ENCODE data around the gene ZNF189. TPM values are rescaled to one million over a fixed set of nuclear protein-coding genes. Genes with fewer than 3 reads are reported as not detected.

Gene ZNF189
- 11.1 and 15.1 TPM in 2 replicates for total RNA-seq (2014; rRNA removed; shearing (Covaris generic))

DNA sequence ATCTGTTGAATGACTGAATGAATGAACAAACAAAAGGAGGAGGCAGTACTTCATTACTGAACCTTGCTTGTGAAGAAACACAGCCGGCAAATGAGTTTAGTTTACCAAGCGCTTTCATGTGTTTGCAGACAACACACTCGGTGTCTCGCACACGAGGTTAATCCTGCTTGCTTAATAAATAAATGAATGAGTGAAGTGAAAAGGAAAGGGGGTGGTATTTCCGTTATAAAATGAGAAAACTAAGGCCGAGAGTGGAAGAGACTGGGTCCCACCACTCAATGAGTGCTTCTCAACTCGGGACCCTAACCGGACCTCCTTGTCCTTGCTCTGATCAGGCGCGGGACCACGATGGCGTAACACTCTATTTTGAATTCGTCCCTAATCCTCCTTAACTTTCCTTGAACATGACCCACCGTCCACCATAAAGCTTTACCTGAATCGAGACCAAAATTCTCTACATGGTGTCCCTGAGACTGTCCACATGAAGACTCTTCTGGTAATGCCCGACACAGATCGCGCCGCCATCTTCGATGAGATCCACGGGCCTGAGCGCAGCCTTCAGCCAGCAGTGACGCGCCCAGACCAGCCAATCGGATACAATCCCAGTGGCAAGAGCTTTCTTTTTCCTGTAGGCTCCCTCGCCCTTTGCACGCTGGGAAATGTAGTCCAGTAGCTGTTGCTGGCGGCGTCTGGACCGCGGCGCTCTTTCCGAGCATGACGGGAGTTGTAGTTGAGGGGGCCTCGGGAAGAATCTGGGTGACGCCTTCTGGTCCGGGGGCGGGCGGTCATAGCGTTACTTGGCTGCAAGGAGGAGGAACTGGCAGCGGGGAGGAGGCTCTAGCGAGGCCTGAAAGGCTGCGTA, at the start of gene ZNF189, which contains the start of gene MRPL50:
Gene ZNF189 (plus strand): TSS at position 784 of the 862 bp plus-strand sequence. CDS start 306 bp downstream, outside the sequence.
Gene MRPL50 (minus strand): TSS at position 551 of the 862 bp plus-strand sequence. CDS start 26 bp downstream, at position 525.
- peak; percentile 99 for DNase-seq (ENCODE audit: low read depth)

DNA sequence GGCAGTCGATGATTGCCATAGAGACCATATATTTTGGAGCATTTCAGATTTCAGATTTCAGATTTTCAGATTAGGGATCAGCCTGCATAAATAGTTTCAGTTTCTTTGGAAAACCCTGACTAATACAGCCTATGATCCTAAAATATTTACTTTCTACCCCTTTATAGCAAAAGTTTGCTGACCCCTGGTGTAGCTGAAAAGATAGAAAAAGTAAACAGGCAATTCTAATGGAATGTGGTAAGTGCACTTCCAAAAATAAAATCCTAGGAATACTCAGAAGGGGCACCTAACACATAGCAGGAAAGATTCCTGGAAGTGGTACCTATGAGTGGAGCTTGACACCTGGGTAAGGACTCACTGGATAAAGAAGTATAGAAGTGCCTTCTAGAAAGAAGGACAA, 48.4 kb upstream of the ZNF189 start:
- no peak for DNase-seq (ENCODE audit: low read depth)

DNA sequence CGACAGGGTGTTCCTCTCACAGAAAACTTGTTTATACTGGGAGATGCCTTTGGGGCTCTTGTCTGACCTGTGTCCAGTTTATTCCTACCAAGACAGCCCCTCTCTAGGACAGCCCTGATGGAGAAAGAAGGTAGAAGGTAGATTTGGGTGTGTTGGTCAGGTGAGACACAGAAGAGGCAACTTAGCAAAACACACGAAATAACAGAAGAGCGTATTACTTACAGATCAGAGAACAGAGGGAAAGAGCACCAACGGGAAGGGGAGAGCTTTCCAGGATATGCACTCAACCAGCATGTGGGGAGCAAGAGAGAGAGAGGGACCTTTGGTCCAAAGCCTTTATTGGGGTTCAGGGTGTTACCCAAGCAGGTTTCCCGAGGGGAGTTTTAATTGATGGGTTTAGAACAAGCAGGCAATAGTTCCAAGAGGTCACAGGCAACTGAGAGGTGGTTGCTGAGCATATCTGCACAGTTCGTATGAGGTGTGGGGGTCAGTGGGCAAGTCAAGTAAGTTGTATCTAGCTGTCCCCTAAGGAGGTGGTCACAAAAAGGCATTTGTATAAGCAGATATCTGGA, 45.7 kb upstream of the ZNF189 start:
- DNase-seq (ENCODE audit: low read depth) = no peak

DNA sequence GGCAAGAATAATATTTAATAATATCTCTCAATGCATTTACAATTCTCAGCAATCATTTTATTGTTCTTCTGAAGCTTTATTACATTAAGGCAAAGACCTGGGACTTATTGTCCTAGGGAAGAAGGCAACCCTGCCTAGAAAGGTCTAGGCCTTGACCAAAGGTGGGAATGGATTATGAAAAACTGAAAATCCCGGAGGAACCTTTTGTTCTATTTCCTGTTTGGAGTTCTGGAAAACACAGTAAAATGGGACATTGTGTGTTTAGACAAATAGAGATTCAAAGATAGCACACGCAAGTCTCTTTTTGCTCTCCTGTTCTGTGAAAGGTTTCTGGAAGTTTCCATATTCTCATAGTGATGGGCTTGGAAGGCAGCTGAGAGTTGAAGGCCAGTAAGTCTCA, 45.0 kb upstream of the ZNF189 start:
- DNase-seq (ENCODE audit: low read depth) = no peak

DNA sequence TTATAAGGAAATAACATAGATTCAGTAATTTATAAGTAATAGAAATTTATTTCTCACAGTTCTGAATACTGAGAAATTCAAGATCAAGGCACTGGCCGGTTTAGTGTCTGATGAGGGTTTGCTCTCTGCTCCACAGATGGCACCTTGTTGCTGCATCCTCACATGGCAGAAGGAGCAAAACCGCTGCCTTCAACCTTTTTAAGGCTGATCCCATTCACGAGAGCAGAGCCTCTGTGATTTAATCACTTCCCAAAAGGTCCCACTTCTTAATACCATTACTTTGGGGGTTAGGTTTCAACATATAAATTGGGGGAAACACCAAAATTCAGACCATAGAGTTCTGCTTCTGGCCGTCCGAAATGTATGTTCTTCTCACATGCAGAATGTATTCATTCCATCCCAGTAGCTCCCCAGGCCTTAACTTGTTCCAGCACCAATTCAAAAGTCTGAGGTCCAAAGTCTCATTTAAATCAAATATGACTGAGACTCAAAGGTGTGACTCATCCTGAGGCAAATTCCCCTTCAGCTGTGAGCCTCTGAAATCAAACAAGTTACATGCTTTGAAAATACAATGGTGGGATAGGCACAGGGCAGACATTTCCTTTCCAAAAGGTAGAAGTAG, 44.4 kb upstream of the ZNF189 start:
- peak; percentile 3 for DNase-seq (ENCODE audit: low read depth)

DNA sequence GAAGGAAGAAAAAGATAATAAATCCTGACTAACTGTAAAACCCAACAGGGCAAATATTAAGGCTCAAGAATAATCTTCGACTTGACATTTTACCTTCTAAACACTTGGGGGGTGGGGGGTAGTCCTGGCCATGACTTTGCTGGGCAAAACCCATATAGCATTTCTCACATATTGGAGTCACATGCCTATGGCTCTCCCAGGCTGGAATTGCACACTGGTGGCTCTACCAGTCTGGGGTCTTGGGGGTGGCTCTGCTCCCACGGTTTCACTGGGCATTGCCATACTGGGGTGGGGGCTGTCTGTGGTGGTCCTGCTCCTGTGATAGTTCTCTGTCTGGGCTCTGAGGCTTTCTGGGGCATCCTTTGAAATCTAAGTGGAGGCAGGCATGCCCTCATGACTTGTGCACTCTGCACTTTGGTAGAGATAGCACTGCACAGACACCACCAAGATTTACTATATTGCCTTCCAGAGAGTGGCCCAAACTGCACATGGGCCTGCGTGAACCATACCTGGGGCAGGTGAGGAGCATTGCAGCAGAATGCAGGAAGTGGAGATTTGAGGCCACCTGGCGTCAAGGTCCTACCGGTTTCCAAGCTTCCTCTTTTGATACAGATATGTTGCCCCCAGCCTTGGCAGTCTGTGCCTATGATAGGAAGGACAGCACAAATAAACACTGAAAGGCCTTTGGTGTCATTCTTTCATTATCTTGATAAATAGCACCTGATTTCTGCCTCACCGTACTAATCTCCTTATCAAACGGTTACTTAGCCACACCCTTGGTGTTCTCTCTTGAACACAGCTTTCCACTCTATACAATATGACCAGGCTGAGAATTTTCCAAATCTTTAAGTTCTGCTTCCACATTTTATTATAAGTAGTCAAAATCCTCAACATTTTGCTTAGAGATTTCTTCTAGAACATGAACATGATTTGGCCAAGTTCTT, 43.6 kb upstream of the ZNF189 start:
- DNase-seq (ENCODE audit: low read depth) = no peak

DNA sequence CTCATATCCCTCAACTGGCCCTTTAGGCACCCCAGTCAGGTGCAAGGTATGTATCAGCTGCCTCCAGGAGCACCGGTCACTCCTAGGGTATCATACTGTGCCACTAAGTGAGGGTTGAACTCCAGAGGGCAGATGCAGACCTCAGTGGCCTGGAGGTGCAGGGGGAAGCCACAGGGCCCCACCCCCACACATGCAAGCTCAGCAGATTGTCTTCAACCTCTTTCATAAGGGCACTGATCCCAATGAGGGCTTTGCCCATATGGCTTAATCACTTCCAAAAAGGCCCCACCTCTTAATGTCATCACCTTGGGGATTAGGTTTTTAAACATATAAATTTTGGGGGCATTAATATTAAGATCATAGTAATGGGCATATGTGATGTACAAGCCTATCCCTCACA, 42.0 kb upstream of the ZNF189 start:
- no peak for DNase-seq (ENCODE audit: low read depth)

DNA sequence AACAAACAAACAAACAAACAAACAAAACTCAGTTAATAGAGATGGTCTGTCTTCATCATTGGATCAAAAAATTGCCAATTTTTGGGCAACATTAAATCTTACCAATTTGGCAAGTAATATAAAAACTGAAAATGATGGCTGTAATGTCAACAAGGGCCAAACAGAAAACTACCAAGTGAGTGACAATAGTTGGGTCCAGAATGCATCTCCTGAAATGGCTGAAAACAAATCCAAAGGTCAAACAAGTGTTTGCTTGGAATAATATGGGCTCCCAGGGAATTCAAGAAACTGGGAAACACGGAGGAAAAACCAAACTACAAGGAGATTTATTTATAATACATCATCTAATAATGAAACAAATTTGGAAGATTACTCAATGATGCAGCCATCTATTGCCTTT, 39.0 kb upstream of the ZNF189 start:
- DNase-seq (ENCODE audit: low read depth) = no peak

DNA sequence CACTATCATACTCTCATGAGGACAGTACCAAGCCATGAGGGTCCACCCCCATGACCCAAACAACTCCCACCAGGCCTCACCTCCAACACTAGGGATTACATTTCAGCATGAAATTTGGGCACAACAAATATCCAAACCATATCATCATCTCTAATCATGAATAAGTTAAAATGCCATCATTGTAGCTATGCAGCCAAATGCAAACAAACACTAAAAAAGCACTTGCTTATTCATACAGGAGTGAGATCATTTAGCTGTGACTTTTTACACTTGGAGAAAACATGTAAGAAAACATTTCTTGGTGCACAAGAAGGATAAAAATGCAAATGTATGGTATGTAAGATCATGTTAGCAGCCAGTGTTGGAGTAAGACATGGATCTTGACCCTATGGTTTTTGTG, 38.0 kb upstream of the ZNF189 start:
- no peak for DNase-seq (ENCODE audit: low read depth)

DNA sequence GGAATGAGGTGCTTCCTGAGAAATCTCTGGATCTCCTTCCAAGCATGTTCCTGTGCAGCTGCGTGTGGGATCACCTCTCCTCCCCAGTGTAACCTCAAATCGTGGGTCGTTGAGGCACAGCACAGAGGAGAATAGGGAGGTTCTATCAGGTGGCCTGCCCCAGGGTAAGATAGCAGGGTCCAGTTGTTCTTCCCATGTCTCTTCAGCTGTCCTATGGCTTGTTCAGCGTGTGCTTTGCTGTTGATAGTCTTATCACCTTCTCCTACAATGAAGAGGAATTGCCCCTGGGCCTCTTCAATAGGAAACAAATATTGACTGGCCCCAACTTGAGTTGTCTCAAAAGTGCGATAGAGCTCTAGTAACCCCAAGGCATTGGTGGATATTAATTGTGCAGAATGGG, 36.2 kb upstream of the ZNF189 start:
- no peak for DNase-seq (ENCODE audit: low read depth)

DNA sequence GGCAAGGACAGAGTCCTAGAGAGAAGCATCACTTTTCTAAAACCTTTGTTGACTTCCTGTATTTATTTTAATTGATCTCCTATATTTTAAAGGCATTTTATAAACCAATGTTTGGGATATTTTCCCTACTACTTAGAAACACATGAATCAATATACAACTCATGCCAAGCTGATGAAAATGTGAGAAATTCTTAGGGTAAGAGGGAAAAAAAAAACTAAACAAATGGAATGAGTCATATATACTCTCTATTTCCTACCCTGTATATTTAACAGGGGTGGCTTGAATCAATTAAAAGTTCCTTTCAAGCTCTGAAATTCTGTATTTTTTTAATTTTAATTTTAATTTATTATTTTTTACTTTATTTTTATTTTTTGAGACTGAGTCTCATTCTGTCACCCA, 33.5 kb upstream of the ZNF189 start:
- DNase-seq (ENCODE audit: low read depth) = no peak

DNA sequence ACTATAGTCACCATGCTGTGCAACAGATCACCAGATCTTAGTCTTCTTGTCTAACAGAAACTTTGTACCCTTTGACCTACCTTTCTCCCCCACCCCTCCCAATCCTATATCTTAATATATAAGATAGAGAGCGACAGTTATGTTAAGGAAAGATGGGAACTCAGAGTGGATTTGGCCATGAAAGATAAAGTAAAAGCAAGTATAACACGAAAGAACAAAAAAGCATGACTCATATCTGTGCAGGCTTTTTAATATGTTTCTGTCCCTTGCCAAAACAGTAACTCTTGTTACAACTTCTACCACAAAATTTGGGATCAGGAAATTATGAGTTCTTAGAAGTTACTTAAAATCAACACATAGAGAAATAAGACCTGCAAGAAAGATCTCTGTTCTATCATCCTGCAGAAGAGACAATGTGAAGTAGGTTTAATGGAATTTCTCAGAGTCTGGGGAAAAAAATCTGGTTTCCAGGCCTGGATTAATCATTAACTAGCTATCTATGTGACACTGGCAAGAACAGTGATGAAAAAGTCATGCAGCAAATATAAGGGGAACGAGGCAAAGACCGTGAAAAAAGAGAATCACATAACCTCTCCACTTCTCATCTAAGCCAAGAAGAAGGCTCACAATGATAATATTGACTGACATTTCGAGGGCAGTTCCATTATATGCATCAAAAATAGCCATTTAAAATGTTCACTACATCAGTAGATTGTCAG, 32.5 kb upstream of the ZNF189 start:
- peak; percentile 9 for DNase-seq (ENCODE audit: low read depth)

DNA sequence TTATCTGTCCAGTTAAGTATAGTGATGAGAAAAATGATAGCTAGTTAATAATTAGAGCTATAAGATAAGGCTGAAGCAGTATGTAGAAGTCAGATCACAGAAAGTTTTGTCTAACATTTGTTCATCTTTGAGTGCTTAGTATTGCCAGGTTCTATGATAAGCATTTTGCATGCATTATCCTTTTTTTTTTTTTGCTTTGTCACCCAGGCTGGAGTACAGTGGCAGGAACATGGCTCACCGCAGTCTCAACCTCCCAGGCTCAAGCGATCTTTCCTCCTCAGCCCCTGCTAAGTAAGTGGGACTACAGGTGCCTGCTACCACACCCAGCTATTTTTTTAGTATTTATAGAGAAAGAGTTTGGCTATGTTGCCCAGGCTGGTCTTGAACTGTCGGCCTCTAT, 31.3 kb upstream of the ZNF189 start:
- no peak for DNase-seq (ENCODE audit: low read depth)

DNA sequence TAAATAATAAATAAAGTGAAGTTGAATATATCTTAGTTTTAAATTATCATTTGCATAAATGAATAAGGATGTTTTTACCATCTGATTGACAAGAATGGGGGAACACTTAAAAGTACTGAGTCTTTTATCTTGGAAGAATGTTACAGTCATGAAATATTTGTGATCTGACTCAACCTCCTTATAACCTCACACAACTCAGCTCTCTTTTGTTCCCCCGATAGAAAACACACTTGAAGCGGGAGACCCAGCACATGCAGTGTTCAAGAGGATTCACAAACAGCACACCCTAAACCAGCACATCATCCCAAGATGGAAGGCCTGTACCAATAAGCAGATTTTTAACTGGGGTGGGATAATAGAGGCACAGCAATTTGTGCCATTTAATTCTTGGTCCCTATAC, 29.4 kb upstream of the ZNF189 start:
- peak; percentile 52 for DNase-seq (ENCODE audit: low read depth)

DNA sequence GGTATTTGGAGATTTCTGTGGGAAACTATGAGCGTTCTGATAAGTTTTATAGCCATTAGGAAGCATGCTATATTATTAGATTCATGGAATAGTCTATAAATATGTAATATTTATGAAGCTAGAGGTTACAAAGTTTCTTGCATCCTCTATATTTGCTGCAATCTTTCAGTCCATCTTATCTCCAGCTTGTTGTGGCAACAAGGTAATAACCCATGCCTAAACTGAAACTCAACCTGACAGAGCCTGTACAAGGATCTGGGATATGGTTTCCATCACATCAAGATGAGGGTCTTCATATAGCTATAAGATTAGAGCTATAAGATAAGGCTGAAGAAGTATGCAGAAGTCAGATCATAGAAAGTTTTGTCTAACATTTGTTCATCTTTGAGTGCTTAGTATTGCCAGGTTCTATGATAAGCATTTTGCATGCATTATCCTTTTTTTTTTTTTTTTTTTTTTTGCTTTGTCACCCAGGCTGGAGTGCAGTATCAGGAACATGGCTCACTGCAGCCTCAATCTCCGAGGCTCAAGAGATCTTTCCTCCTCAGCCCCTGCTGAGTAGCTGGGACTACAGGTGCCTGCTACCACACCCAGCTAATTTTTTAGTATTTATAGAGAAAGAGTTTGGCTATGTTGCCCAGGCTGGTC, 28.6 kb upstream of the ZNF189 start:
- no peak for DNase-seq (ENCODE audit: low read depth)

DNA sequence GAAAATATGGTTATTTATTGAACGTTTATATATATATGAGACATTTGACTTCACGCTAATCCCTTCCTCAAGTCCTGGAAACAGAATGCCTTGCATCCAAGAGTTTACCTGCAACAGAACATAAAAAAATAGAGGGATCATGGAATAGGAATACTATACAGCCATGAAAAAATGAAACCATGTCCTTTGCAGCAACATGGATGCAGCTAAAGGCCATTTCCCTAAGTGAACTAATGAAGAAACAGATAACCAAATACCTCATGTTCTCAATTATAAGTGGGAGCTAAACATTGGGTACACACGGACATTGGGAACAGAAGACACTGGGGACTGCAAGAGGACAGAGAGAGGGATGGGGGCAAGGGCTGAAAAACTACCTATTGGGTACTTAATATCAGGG, 26.8 kb upstream of the ZNF189 start:
- no peak for DNase-seq (ENCODE audit: low read depth)

DNA sequence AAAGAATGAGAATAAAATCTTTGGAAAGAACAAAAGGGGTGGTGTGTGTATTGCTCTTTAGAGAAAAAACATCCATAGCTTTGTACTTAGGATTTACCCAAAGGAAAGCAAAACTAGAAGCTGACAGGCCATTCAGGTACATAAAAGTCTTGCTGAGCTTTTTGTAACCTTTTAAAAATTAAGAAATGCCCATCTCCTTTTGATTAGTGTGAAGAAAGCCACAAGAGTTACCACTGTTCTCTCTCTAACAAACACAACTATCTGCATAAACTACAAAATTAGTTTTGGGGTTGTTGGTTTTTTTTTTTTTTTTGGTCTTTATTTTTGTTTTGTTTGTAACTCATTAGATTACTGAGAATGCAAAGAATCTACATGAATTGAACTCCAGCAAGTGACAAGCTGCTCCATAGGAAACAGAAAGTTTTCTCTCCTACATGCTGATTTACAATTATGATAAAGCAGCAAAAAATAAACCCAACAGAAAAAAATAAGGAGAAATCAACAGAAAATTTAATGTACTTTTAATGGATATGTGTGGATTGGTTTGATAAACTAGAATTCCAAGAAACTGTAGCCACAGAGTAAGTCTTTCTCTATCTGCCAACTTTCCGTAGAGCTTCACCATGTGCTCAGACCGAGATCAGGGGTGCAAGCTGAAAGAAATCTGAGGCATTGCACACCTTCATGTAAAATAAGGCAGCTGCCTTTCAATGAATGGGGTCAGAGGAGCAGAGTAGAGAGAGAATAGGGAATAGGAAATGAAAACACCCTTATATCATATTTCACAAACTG, 26.1 kb upstream of the ZNF189 start:
- no peak for DNase-seq (ENCODE audit: low read depth)

DNA sequence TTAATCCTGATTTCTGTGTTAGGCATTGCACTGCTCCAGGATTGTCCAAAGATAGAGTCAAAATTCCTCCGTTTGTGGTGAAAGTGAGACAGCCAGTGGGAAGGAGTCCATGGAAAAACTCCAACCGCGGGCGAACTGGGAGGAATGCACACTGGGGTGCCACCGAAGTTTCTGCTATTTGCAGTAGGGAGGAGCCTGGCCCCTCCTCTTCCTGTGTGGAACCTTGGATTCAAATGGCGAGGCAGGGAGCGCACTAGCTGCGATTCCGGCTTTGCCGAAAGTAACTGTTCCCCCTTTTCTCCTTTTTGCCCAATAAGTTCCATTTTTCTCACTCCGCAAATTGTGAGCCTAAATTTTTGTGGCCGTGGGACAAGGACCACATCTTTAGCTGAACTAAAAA, 23.1 kb upstream of the ZNF189 start:
- DNase-seq (ENCODE audit: low read depth) = peak; percentile 34

DNA sequence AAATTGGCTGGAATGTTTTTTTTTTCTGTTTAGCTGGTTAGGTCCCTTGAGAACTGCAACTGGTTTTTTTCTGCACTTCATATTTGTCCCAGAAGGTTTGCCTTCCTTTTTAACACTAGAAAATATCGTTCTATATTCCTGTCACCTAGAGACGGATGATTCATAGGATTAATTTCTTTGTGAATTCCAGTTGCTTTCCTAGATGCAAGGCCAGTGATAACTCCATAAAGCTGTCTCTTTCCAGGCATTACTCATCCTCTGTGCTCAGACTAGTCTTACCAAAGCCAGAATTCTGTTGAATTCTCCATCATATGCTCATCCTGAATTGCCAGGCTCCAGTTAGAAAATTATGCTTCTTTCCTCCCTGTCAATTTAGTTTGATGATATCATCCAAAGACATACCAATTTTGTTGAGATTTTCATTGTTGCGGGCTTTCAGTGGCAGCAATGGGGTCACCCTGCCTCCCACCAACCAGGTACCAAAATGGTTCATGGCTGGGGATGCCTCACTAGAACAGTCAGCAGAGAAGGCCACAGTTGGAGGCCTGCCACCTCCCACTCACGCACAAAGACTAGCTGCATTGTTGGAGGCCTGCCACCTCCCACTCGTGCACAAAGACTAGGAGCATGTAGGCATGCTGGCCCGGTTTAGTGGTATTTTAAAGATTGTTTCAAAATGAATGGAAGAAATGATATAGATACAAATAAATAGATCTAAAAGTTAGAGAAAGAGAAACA, 22.4 kb upstream of the ZNF189 start:
- peak; percentile 77 for DNase-seq (ENCODE audit: low read depth)
